ENCODE data around the gene DENND2A.
"Not testable (repeated sequence)": the region's sequence is repeated elsewhere in the genome, so short reads cannot be mapped to it uniquely, and the experiment has no call there.

The DENND2A gene

DNA sequence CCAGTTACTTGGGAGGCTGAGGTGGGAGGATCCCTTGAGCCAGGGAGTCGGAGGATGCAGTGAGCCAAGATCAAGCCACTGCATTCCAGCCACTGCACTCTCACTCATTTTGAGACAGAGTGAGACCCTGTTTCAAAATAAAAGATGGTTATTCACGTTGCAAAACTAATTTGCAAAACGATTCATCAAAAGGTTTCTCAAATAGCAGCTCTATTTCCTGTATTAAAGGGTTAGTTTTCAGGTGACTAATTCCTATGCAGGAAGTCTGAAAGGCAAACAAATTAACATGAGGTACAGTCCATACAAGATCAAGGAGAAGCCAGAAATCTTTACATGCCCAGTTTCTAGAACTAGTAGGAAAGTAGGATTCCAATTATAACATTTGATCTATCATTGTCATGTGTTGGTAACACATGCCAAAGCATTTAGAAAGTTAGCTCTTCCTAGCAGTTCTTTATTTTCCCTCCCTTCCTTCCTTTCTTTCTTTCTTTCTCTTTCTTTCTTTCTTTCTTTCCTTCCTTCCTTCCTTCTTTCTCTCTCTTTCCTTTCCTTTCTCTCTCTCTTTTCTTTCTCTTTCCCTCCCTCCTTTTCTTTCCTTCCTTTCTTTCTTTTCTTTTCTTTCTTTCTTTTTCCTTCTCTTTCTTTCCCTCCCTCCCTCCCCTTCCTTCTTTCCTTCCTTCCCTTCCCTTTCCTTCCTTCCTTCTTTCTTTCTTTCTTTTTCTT lies 49.3 kb downstream of the DENND2A start:
- DNase-seq (ENCODE audit: low read depth in 2 of 2), result no peak

DNA sequence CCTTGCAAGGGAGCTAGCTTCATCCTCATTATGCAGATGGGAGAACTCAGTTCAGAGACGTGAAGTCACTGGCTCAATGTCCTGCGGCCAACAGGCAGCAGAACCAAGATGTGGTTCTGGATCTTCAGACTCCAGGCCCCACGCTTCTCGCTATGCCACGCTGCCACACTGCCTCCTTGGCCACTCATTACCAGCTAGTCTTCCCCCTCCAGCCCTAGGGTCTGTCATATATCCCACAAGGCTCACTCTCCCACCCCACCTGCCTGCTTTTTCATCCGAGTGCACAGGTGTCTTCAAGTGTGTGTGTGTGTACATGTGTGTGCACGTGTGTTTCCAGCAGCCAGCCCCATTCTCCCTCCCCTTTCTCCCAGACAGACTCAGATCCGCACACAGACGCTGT lies 53.4 kb downstream of the DENND2A start:
- no peak for DNase-seq (ENCODE audit: low read depth in 2 of 2)

GRCh38 chr7:140586516-140586915 lies 54.1 kb downstream of the DENND2A start:
- DNase-seq (ENCODE audit: low read depth in 2 of 2), result no peak

- no peak for DNase-seq (ENCODE audit: low read depth in 2 of 2)
Observed at GRCh38 chr7:140585333-140585732, 55.3 kb downstream of the DENND2A start.

DNA sequence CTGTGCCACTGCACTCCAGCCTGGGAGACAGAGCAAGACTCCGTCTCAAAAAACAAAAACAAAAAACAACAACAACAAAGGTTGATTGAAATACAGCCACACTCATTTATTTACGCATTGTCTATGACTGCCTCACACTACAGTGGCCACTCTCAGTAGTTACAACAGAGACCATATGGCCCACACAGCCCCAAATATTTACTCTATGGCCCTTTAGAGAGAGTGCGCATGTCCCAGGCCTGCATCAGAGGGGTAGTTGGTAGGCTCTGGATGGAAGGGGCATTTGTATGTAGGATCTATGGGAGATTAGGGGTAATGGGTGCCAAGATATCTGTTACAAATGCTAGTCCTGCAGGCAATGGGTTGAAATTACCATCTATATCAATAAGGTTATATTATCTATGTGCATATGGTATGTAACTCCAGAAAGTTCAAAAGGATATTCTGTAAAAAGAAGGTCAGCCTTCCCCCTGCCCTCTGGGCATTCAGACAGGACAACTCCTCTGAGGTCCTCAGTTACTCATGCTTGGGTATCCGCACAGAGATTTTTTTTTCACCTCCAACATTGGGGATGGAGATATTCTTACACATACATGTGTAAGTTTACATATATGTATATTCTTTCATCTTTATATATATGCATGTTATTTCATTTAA lies 56.3 kb downstream of the DENND2A start:
- no peak for DNase-seq (ENCODE audit: low read depth in 2 of 2)

GRCh38 chr7:140581411-140581810 lies 59.2 kb downstream of the DENND2A start:
- no peak for DNase-seq (ENCODE audit: low read depth in 2 of 2)

DNA sequence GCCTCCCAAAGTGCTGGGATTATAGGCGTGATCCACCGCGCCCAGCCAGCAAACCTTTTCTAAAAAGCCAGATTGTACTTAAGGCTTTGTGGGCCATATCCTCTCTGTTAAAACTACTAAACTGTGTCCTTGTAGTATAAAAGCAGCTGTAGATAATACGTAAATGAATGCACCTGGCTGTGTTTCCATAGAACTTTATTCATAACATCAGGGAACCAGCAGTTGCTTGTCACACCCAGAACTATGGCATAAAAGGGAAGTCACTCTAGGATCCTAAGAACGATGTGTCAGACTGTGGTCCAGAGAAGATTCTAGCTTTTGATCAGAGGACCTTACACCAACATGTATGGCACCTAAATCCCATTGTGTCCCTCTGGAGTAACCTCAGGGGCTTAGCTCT lies 63.0 kb downstream of the DENND2A start:
- DNase-seq (ENCODE audit: low read depth in 2 of 2), result no peak

DNA sequence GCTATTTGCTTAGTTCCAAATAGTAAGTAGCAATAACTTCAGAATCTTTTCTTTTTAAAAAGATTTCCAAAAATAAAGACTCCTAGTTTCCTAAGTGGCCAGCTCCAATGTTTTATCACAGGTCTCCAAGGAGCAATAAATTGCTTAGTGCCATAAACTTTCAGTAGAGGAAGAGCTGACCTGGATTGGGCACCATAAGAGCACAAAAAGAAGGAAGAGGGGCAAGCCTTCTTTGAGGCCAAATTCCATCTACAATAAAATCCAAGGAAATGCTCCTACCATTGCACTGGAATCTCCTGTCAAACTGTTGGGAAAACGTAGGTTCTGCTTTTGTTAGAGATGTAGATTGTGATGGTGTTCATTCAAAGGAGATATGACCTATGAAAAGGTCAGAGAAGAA lies 64.0 kb downstream of the DENND2A start:
- DNase-seq (ENCODE audit: low read depth in 2 of 2), result no peak

DNA sequence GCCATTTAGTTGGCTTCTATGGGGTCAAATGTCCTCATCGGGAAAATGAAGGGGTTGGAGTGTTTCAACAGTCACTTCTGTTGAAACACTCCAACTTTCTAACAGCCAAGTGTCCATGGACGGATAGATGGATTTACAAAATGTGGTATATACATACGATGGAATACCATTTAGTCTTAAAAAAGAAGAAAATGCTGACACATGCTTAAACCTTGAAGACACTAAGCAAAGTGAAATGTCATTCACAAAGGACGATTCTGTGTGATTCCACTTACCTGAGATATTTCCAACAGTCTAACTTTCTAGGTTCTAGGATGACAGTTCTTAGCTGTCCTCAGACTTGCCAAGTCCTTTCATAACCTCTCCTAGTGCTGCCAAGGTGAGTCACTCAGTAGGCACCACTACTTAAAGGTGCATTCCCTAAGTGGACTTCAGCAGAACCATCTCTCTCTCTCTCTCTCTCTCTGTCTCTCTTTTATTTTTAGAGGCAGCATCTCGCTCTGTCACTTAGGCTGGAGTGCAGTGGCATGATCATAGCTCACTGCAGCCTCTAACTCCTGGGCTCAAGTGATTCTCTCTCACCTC lies 69.0 kb downstream of the DENND2A start:
- no peak for DNase-seq (ENCODE audit: low read depth in 2 of 2)

GRCh38 chr7:140570120-140570519 lies 70.5 kb downstream of the DENND2A start:
- no peak for DNase-seq (ENCODE audit: low read depth in 2 of 2)

- no peak for DNase-seq (ENCODE audit: low read depth in 2 of 2)
Observed at GRCh38 chr7:140568021-140568813, 72.4 kb downstream of the DENND2A start.

- DNase-seq (ENCODE audit: low read depth in 2 of 2), result not testable (repeated sequence)
Observed at GRCh38 chr7:140566186-140566585, 74.4 kb downstream of the DENND2A start.

DNA sequence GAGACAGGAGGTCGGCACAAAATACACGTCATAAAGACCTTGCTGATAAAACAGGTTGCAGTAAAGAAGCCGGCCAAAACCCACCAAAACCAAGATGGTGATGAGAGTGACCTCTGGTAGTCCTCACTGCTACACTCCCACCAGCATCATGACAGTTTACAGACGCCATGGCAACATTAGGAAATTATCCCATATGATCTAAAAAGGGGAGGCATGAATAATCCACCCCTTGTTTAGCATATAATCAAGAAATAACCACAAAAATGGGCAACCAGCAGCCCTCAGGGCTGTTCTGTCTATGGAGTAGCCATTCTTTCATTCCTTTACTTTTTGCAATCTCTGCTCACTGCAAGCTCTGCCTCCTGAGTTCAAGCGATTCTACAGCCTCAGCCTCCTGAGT lies 74.9 kb downstream of the DENND2A start:
- not testable (repeated sequence) for DNase-seq (ENCODE audit: low read depth in 2 of 2)

DNA sequence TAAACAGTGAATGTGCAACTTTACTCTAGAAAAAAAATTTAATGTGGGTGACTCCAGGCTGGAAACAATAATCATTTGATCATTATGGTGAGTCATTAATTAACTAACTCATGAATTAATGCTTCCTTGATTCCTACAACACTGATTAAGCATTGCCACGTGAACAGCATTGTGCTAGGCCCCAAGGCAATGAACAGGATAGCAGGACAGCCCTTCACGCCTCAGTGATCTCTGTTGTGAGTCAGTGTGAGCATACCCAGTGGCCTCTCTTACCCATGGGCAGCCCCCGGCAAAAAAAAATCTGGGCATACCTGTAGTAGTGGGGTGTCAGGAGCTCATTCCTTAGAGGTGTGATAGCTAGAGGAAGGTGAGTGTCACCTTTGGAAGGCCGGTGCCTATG lies 76.0 kb downstream of the DENND2A start:
- DNase-seq (ENCODE audit: low read depth in 2 of 2), result no peak

GRCh38 chr7:140562926-140563481 lies 77.6 kb downstream of the DENND2A start:
- no peak for DNase-seq (ENCODE audit: low read depth in 2 of 2)

- DNase-seq (ENCODE audit: low read depth in 2 of 2), result no peak
Observed at GRCh38 chr7:140559410-140559809, 81.2 kb downstream of the DENND2A start.

GRCh38 chr7:140557809-140558518 lies 82.6 kb downstream of the DENND2A start:
- DNase-seq (ENCODE audit: low read depth in 2 of 2), result no peak

DNA sequence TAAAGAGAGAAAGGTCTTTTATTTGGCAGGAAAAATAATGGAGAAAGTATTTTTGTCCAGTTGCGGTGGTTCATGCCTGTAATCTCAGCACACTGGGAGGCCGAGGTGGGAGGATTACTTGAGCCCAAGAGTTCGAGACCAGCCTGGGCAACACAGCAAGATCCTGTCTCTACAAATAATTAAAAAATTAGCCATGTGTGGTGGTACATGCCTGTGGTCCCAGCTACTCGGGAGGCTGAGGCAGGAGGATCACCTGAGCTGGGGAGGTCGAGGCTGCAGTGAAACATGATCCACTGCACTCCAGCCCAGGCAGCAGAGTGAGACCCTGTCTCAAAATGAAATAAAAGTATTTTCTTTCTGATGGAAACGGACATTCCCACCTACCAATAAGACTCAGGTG lies 83.5 kb downstream of the DENND2A start:
- no peak for DNase-seq (ENCODE audit: low read depth in 2 of 2)

GRCh38 chr7:140553236-140553635 lies 87.4 kb downstream of the DENND2A start:
- not testable (repeated sequence) for DNase-seq (ENCODE audit: low read depth in 2 of 2)

DNA sequence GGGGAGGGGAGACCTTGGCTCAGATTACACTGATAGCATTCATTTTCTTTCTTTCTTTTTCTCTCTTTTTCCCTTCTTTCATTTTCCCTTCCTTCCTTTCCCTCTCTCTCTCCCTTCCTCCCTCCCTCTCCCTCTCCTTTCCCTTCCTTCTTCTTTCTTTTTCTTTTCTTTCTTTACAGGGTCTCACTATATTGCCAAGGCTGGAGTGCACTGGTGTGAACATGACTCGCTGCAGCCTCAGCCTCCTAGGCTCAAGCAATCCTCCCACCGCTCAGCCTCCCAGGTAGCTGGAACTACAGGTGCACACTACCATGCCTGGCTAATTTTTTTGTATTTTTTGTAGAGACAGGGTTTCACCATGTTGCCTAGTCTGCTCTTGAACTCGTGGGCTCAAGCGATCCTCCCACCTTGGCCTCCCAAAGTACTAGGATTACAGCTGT lies 88.4 kb downstream of the DENND2A start:
- no peak for DNase-seq (ENCODE audit: low read depth in 2 of 2)
